Mesothelial cell of epicardium (in vitro differentiated cells): ENCODE data around the gene PDE4A. TPM values are rescaled to one million over a fixed set of nuclear protein-coding genes. Genes with fewer than 3 reads are reported as not detected.

ENCODE experiments used
- DNase-seq, 2 experiments: peaks; one replicate each; pipeline ENCODE4 v3.0.0; 2021; ENCODE audit warnings: low spot score in 2 of 2; ENCODE audit not compliant: unreplicated experiment in 2 of 2
- H3K27ac Mint-ChIP-seq: 2 replicates; pipeline ENCODE4 v1.8.0; 2021; ENCODE audit warnings: mixed read lengths
- H3K27me3 Mint-ChIP-seq: 2 replicates; pipeline ENCODE4 v1.8.0; 2021; ENCODE audit warnings: low read depth, mixed read lengths
- H3K36me3 Mint-ChIP-seq: 2 replicates; pipeline ENCODE4 v1.8.0; 2021; ENCODE audit warnings: mixed read lengths
- H3K4me1 Mint-ChIP-seq: 2 replicates; pipeline ENCODE4 v1.8.0; 2021; ENCODE audit warnings: mixed read lengths
- H3K4me3 Mint-ChIP-seq: 2 replicates; pipeline ENCODE4 v1.8.0; 2021; ENCODE audit warnings: mild to moderate bottlenecking, moderate library complexity, mixed read lengths
- H3K9me3 Mint-ChIP-seq: 2 replicates; pipeline ENCODE4 v1.8.0; 2021; ENCODE audit warnings: mixed read lengths
- total RNA-seq: library from RNA; stranded (reverse); gene quantifications from 3 replicates; pipeline ENCODE4 v1.2.1, GENCODE V29; 2021
- TF ChIP-seq, protein P1 (sequence below): fragments of 200-600 bp; sonication (generic); IDR thresholded peaks from one replicate; pipeline ENCODE4 v1.5.0; 2021; ENCODE audit warnings: antibody characterized with exemption; ENCODE audit not compliant: unreplicated experiment

PDE4A gene
- total RNA-seq, 1 donor from 2014 or later = 3.1 TPM

DNA sequence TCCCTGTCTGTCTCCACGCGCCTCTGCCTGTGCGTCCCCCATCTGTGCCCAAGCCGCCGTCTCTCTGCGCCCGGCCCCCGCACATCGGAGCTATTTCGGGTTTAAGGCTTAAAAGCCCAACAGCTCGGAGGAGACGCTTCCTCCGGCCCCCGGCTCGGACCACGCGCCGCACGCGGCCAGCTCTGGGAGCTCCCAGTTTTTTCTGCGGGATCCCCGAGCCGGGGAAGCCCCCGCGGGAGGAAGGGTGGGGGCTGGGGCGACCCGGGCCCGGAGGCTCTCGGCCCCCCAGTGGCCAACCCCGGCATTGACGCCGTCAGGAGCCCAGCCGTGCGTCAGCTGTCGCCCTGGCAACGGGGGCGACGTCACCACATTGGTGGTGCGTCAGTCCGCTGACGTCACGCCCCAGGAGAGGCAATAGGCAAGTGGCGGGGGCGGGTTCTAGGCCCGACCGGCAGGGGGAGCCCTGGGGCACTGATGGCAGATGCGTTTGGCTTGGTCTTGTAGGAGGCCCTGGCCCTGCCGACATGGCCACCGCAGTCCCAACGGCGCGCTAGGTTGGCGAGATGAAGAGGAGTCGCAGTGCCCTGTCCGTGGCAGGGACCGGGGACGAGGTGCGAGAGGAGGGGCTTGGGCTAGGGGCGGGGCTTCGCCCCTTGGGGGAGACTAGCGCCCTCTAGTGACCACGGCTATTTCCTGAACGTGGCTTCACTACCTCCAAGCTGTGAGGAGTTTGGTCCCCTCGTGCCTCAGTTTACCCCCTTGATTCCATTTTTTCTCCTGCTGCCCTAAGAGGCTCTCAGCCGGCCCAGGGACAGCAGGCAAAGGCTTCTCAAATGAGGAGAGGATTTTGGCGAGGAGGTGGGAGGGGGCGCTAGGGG is 3.7 kb upstream of the PDE4A start:
- DNase-seq = peak; percentile 74 to 90
- TF ChIP-seq, protein P1, sequence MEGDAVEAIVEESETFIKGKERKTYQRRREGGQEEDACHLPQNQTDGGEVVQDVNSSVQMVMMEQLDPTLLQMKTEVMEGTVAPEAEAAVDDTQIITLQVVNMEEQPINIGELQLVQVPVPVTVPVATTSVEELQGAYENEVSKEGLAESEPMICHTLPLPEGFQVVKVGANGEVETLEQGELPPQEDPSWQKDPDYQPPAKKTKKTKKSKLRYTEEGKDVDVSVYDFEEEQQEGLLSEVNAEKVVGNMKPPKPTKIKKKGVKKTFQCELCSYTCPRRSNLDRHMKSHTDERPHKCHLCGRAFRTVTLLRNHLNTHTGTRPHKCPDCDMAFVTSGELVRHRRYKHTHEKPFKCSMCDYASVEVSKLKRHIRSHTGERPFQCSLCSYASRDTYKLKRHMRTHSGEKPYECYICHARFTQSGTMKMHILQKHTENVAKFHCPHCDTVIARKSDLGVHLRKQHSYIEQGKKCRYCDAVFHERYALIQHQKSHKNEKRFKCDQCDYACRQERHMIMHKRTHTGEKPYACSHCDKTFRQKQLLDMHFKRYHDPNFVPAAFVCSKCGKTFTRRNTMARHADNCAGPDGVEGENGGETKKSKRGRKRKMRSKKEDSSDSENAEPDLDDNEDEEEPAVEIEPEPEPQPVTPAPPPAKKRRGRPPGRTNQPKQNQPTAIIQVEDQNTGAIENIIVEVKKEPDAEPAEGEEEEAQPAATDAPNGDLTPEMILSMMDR = peak; percentile 100
- peaks cover 30% of the 10 kb centered on the region for H3K4me1 Mint-ChIP-seq
- H3K4me3 Mint-ChIP-seq = peak overlapping the region; percentile 66
- no peaks in the 10 kb centered on the region for H3K36me3 Mint-ChIP-seq
- H3K9me3 Mint-ChIP-seq = no peaks in the 10 kb centered on the region
- peaks cover 81% of the 10 kb centered on the region for H3K27me3 Mint-ChIP-seq
- peak overlapping the region; percentile 91 for H3K27ac Mint-ChIP-seq

GRCh38 chr19:10417541-10418234 is 2.6 kb upstream of the PDE4A start:
- Mint-ChIP-seq H3K4me3 (peak overlapping the region; percentile 20), H3K9me3 (no peaks in the 10 kb centered on the region), H3K4me1 (peaks cover 30% of the 10 kb centered on the region), H3K27ac (no peak overlapping the region), H3K27me3 (peaks cover 82% of the 10 kb centered on the region), H3K36me3 (no peaks in the 10 kb centered on the region)
- DNase-seq = no peak
- TF ChIP-seq, protein P1 = no peak

DNA sequence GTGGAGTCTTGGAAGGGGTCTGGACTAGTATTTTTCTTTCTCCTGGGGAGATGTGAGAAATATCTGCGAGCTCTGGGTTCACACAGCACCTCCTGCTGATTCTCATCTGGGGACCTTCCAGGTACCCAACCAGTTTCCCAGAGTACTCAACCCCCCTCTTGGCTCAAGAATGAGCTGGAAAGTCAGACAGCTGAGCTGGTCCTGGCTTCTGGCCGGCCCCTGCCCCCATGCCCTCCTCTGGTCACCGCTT is 2.2 kb upstream of the PDE4A start:
- Mint-ChIP-seq H3K36me3 (no peaks in the 10 kb centered on the region), H3K27me3 (peaks cover 85% of the 10 kb centered on the region), H3K9me3 (no peaks in the 10 kb centered on the region), H3K4me1 (peaks cover 30% of the 10 kb centered on the region), H3K27ac (no peak overlapping the region), H3K4me3 (peak overlapping the region; percentile 20)
- DNase-seq = no peak
- TF ChIP-seq, protein P1 = no peak

DNA sequence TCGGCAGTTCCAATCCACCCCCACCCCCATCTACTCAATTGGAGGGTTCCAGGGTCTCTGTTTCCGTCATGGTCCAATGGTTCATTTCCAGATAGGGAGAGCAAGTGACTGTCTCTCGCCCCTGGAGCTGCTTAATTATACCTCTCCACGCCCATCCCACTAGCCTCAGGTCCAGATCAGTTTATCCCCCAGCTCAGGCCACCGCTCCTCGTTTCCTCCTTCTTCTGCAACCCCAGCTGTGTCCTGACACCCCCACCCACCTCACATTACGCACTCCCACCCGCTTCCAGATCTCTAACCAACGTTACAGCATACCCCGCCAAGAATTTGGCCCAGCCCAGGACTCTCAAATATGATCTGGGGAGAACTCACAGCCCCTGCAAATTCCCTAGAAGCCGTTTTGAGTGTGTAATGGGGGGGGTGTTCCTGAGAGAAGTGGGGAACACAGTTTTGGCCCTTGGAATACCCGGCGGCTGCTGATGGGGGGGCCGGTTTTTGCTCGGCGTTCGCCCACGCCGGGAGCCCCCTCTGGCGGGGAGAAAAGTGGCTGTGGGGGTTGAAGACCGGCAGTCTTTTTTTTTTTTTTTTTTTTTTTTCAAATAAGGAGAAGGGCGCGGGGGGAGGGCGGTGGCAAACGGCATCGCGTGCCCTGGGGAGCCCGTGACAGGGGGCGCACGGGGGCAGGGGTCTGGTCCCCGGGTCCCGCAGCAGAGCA is 1.7 kb upstream of the PDE4A start:
- no peak overlapping the region for H3K27ac Mint-ChIP-seq
- peaks cover 86% of the 10 kb centered on the region for H3K27me3 Mint-ChIP-seq
- DNase-seq = no peak
- peak overlapping the region; percentile 20 for H3K4me3 Mint-ChIP-seq
- no peaks in the 10 kb centered on the region for H3K36me3 Mint-ChIP-seq
- peaks cover 30% of the 10 kb centered on the region for H3K4me1 Mint-ChIP-seq
- H3K9me3 Mint-ChIP-seq = no peaks in the 10 kb centered on the region
- TF ChIP-seq, protein P1 = no peak

DNA sequence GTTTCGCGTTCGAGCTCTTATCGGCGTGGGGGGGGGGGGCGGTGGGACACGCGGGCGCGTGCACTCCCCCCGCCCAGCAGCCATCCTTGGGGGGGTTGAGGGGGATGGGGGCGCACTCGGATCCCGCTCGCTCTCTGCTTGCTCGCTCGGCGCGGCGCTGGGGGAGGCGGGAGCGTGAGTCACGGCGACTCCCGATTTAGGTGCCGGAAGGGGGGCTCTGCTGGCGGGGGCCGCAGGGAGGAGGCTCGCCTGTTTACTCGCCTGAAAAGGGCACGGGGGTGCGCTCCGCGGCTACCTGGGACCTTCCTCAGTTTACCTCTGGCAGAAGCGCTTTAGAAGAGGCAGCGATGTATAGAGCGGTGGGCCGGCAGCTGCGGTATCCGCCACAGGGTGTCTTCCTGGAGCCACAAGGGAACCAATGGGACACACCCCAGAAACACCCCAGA is 1.1 kb upstream of the PDE4A start:
- H3K4me1 Mint-ChIP-seq = peaks cover 30% of the 10 kb centered on the region
- peaks cover 90% of the 10 kb centered on the region for H3K27me3 Mint-ChIP-seq
- H3K9me3 Mint-ChIP-seq = no peaks in the 10 kb centered on the region
- no peak overlapping the region for H3K27ac Mint-ChIP-seq
- DNase-seq = no peak
- TF ChIP-seq, protein P1 = no peak
- no peaks in the 10 kb centered on the region for H3K36me3 Mint-ChIP-seq
- peak overlapping the region; percentile 47 for H3K4me3 Mint-ChIP-seq
